ENCODE data around the gene PRKCE.

The PRKCE gene

GRCh38 chr2:45794134-45794617 lies 142.7 kb downstream of the PRKCE start:
- no peak for FAIRE-seq
- no peak for DNase-seq (ENCODE audit: insufficient read length)
- TF ChIP-seq POLR2AphosphoS5 (IDR thresholded peaks at IDR 0.05; ENCODE audit: low read depth, low read length), result no peak
- TF ChIP-seq POLR2A (IDR thresholded peaks at IDR 0.05; ENCODE audit: low read depth, low read length), result no peak
- TF ChIP-seq TAF1 (IDR thresholded peaks at IDR 0.05; ENCODE audit: borderline replicate concordance, low read depth, low read length), result no peak

- no peak for FAIRE-seq
- no peak for DNase-seq (ENCODE audit: insufficient read length)
- TF ChIP-seq POLR2A (IDR thresholded peaks at IDR 0.05; ENCODE audit: low read depth, low read length), result no peak
- TF ChIP-seq TAF1 (IDR thresholded peaks at IDR 0.05; ENCODE audit: borderline replicate concordance, low read depth, low read length), result no peak
- TF ChIP-seq POLR2AphosphoS5 (IDR thresholded peaks at IDR 0.05; ENCODE audit: low read depth, low read length), result no peak
These were observed 145.0 kb downstream of the PRKCE start for GRCh38 chr2:45796500-45796899.

GRCh38 chr2:45797451-45798230 lies 146.2 kb downstream of the PRKCE start:
- FAIRE-seq (no peak), DNase-seq (ENCODE audit: insufficient read length) (no peak)
- TF ChIP-seq POLR2A (IDR thresholded peaks at IDR 0.05; ENCODE audit: low read depth, low read length) (no peak), TAF1 (IDR thresholded peaks at IDR 0.05; ENCODE audit: borderline replicate concordance, low read depth, low read length) (no peak), POLR2AphosphoS5 (IDR thresholded peaks at IDR 0.05; ENCODE audit: low read depth, low read length) (no peak)

GRCh38 chr2:45799679-45800381 lies 148.4 kb downstream of the PRKCE start:
- no peak for FAIRE-seq
- DNase-seq (ENCODE audit: insufficient read length), result no peak
- no peak for TF ChIP-seq TAF1 (IDR thresholded peaks at IDR 0.05; ENCODE audit: borderline replicate concordance, low read depth, low read length)
- TF ChIP-seq POLR2AphosphoS5 (IDR thresholded peaks at IDR 0.05; ENCODE audit: low read depth, low read length), result no peak
- no peak for TF ChIP-seq POLR2A (IDR thresholded peaks at IDR 0.05; ENCODE audit: low read depth, low read length)

GRCh38 chr2:45802499-45803138 lies 151.1 kb downstream of the PRKCE start:
- FAIRE-seq (no peak), DNase-seq (ENCODE audit: insufficient read length) (no peak)
- TF ChIP-seq TAF1 (IDR thresholded peaks at IDR 0.05; ENCODE audit: borderline replicate concordance, low read depth, low read length) (no peak), POLR2A (IDR thresholded peaks at IDR 0.05; ENCODE audit: low read depth, low read length) (no peak), POLR2AphosphoS5 (IDR thresholded peaks at IDR 0.05; ENCODE audit: low read depth, low read length) (no peak)

GRCh38 chr2:45804987-45805755 lies 153.7 kb downstream of the PRKCE start:
- DNase-seq (ENCODE audit: insufficient read length) (no peak), FAIRE-seq (no peak)
- TF ChIP-seq POLR2AphosphoS5 (IDR thresholded peaks at IDR 0.05; ENCODE audit: low read depth, low read length), result no peak
- TF ChIP-seq POLR2A (IDR thresholded peaks at IDR 0.05; ENCODE audit: low read depth, low read length), result no peak
- no peak for TF ChIP-seq TAF1 (IDR thresholded peaks at IDR 0.05; ENCODE audit: borderline replicate concordance, low read depth, low read length)

GRCh38 chr2:45806563-45807358 lies 155.3 kb downstream of the PRKCE start:
- TF ChIP-seq POLR2AphosphoS5 (IDR thresholded peaks at IDR 0.05; ENCODE audit: low read depth, low read length) (no peak), TAF1 (IDR thresholded peaks at IDR 0.05; ENCODE audit: borderline replicate concordance, low read depth, low read length) (no peak), POLR2A (IDR thresholded peaks at IDR 0.05; ENCODE audit: low read depth, low read length) (no peak)
- no peak for DNase-seq (ENCODE audit: insufficient read length)
- no peak for FAIRE-seq

GRCh38 chr2:45808294-45808800 lies 156.9 kb downstream of the PRKCE start:
- no peak for DNase-seq (ENCODE audit: insufficient read length)

GRCh38 chr2:45809205-45809604 lies 157.7 kb downstream of the PRKCE start:
- no peak for DNase-seq (ENCODE audit: insufficient read length)
- no peak for FAIRE-seq
- TF ChIP-seq POLR2A (IDR thresholded peaks at IDR 0.05; ENCODE audit: low read depth, low read length) (no peak), TAF1 (IDR thresholded peaks at IDR 0.05; ENCODE audit: borderline replicate concordance, low read depth, low read length) (no peak), POLR2AphosphoS5 (IDR thresholded peaks at IDR 0.05; ENCODE audit: low read depth, low read length) (no peak)

More at GRCh38 chr2:45808294-45808800, 156.9 kb downstream of the PRKCE start:
- TF ChIP-seq POLR2AphosphoS5 (IDR thresholded peaks at IDR 0.05; ENCODE audit: low read depth, low read length) (no peak), POLR2A (IDR thresholded peaks at IDR 0.05; ENCODE audit: low read depth, low read length) (no peak), TAF1 (IDR thresholded peaks at IDR 0.05; ENCODE audit: borderline replicate concordance, low read depth, low read length) (no peak)
- no peak for FAIRE-seq

- no peak for DNase-seq (ENCODE audit: insufficient read length)
- no peak for FAIRE-seq
- TF ChIP-seq TAF1 (IDR thresholded peaks at IDR 0.05; ENCODE audit: borderline replicate concordance, low read depth, low read length) (no peak), POLR2A (IDR thresholded peaks at IDR 0.05; ENCODE audit: low read depth, low read length) (no peak), POLR2AphosphoS5 (IDR thresholded peaks at IDR 0.05; ENCODE audit: low read depth, low read length) (no peak)
These were observed 160.6 kb downstream of the PRKCE start for GRCh38 chr2:45812011-45812500.
